Raji (cell line): Measurements from ENCODE around the gene PGM2.

Experiments used
- POLR2A ChIP-seq: IDR thresholded peaks from 2 replicates; pipeline ENCODE4 v1.6.1; 2011; ENCODE audit warnings: low read depth, low read length, control low read depth; ENCODE audit not compliant: insufficient read depth

The PGM2 gene

GRCh38 chr4:37902738-37903693 is 76.5 kb downstream of the PGM2 start:
- TF ChIP-seq POLR2A: no peak

- no peak for TF ChIP-seq POLR2A
These were observed 77.4 kb downstream of the PGM2 start for GRCh38 chr4:37903901-37904300.

- no peak for TF ChIP-seq POLR2A
These were observed 78.3 kb downstream of the PGM2 start for GRCh38 chr4:37904824-37905223.

- no peak for TF ChIP-seq POLR2A
These were observed 79.2 kb downstream of the PGM2 start for GRCh38 chr4:37905533-37906169.

- TF ChIP-seq POLR2A: no peak
These were observed 82.2 kb downstream of the PGM2 start for GRCh38 chr4:37908488-37909331.

- TF ChIP-seq POLR2A: no peak
These were observed 83.0 kb downstream of the PGM2 start for GRCh38 chr4:37909332-37910090.

GRCh38 chr4:37910091-37910486 is 83.6 kb downstream of the PGM2 start:
- TF ChIP-seq POLR2A: no peak
